ENCODE measurements around the gene SUOX. TPM values are rescaled to one million over a fixed set of nuclear protein-coding genes. Genes with fewer than 3 reads are reported as not detected.
"Not testable (repeated sequence)": the region's sequence is repeated elsewhere in the genome, so short reads cannot be mapped to it uniquely, and the experiment has no call there.

SUOX gene
- total RNA-seq, 2 experiments from 2014 or later, result 8.1 to 11.4 TPM

DNA sequence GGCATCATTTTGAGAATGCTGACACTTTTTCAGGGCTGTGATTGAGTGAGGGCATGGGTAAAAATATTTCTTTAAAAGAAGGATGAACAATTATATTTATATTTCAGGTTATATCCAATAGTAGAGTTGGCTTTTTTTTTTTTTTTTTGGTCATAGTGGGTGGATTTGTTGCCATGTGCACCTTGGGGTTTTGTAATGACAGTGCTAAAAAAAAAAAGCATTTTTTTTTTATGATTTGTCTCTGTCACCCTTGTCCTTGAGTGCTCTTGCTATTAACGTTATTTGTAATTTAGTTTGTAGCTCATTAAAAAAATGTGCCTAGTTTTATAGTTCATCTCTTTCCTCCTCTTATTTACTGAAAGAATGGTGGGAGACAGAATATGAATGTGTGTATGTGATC, 24.6 kb upstream of the SUOX start:
- no peak for DNase-seq
- H3K36me3 Mint-ChIP-seq, result peaks cover 10% of the 10 kb centered on the region
- H3K27ac Mint-ChIP-seq, result peak overlapping the region; percentile 4
- no peak for ATAC-seq (ENCODE audit: low read depth)
- peaks cover 26% of the 10 kb centered on the region for H3K4me1 Mint-ChIP-seq
- no peaks in the 10 kb centered on the region for H3K9me3 Mint-ChIP-seq
- H3K27me3 Mint-ChIP-seq, result no peaks in the 10 kb centered on the region
- POLR2A ChIA-PET, result interaction anchor here (2.9 kb wide), 1 partner anchor 24 kb away, joined by 16 read pairs; the partner anchor contains the start of gene SUOX
- H3K4me3 Mint-ChIP-seq, result no peak overlapping the region

DNA sequence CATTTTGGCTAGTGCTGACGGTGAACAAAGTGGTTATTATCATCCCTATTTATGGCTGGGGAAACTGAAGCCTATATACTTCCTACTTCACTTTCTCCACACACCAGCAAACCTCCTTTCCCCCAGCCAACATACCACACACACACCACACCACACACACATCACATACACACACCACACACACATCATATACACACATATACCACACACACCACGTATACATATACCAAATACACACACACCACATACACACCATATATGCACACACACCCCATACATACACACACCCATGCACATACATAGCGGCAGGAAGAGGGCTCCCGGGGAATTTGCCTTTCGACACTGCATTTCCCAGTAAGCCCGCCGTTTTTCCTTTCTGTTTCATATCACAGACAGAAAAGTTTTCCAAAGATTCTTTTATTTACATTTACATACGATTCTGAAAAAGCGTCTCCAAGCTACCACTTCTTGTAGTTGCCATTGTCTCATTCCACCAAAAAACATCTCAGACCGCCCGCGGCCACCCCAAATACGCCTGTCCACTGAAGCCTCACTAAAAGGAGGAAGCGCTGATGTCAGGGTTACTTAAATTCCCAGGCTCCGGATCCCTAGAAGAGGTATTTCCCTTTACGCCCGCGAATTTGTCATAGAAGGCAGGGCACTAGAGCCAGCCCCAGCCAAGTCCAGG, 24.0 kb upstream of the SUOX start:
- no peak for ATAC-seq (ENCODE audit: low read depth)
- DNase-seq, result no peak
- H3K4me3 Mint-ChIP-seq, result no peak overlapping the region
- no peaks in the 10 kb centered on the region for H3K27me3 Mint-ChIP-seq
- H3K9me3 Mint-ChIP-seq, result no peaks in the 10 kb centered on the region
- peaks cover 5% of the 10 kb centered on the region for H3K36me3 Mint-ChIP-seq
- H3K27ac Mint-ChIP-seq, result no peak overlapping the region
- peaks cover 20% of the 10 kb centered on the region for H3K4me1 Mint-ChIP-seq
- POLR2A ChIA-PET, result interaction anchor here (0.5 to 3.1 kb wide), 26 partner anchors 11 to 243 kb away, joined by 3 to 43 read pairs (median 8); partner anchors contain the start of genes CD63, DGKA, DNAJC14 and ESYT1

DNA sequence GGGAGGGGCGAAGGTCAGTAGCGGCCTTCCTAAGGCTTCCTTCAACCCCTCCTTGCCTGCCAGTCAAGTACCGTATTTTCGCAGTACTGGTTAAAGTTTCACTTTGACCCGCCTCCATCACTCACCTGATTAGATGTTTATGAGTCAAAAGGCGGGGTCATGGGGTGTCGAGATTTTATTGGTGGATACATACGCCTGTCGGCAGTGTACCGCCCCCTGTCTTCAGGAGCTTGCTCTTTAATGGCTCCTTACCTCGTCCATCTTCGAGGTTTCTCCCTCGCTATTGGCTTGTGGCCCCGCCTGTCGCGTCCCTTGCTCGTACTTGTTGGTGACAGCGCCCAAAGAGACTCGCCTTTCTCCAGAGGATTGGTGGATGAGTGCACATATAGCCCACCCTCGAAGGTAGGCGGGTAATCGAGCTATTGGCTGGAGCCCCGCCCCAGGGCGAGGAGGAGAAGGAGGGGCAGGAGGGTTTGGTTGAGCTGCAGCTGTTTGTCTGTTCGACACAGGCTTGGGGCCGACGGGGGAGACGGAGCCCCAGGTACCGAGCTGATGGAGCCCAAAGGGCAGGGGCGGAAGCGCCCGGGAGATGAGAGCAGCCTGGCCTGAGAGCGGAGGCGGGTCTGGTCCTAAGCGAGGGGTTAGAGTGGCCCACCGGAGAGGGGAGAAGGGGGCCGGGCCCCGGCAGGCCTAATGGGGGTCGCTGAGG, 23.3 kb upstream of the SUOX start, which contains the start of gene RAB5B:
Gene RAB5B, plus strand, starts transcription at position 480 of the 709 bp plus-strand sequence. CDS start 12,883 bp downstream, outside the sequence.
- no peaks in the 10 kb centered on the region for H3K27me3 Mint-ChIP-seq
- ATAC-seq (ENCODE audit: low read depth), result peak; percentile 95
- peak; percentile 90 for DNase-seq
- POLR2A ChIA-PET, result interaction anchor here (0.5 to 3.1 kb wide), 39 partner anchors 10 to 1476 kb away, joined by 3 to 43 read pairs (median 4); partner anchors contain the start of genes CD63, DGKA, DNAJC14 and ESYT1
- no peak within 1 kb of the TSS for H3K4me3 Mint-ChIP-seq
- peaks cover 7% of the 10 kb centered on the region for H3K36me3 Mint-ChIP-seq
- H3K4me1 Mint-ChIP-seq, result peaks cover 17% of the 10 kb centered on the region
- no peaks in the 10 kb centered on the region for H3K9me3 Mint-ChIP-seq
- H3K27ac Mint-ChIP-seq, result no peak within 1 kb of the TSS

DNA sequence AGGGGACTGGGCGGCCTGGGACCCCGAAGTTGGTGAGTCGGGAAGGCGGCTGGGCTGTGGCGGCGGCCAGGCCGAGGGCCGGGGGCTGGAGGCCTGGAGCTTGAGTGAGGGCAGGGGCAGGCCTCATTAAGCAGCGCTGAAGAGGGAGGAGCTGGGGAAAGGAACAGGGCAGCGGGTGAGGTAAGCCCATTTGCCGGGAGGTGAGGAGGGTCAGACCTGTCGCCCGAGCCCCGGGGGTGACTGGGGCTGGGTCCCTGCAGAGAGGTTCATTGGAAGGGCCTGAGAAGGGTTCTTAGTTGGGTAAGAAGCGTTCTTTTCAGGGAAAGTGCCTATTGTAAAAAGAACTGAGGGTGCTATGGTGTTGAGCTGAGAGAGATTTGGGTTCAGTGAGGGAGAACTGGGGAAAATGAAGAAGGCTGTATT, 22.8 kb upstream of the SUOX start:
- no peak overlapping the region for H3K27ac Mint-ChIP-seq
- H3K4me3 Mint-ChIP-seq, result no peak overlapping the region
- H3K36me3 Mint-ChIP-seq, result peaks cover 7% of the 10 kb centered on the region
- H3K9me3 Mint-ChIP-seq, result no peaks in the 10 kb centered on the region
- no peaks in the 10 kb centered on the region for H3K27me3 Mint-ChIP-seq
- H3K4me1 Mint-ChIP-seq, result peaks cover 19% of the 10 kb centered on the region
- ATAC-seq (ENCODE audit: low read depth), result peak; percentile 11
- DNase-seq, result no peak
- POLR2A ChIA-PET, result interaction anchor here (0.5 to 3.1 kb wide), 40 partner anchors 9 to 1476 kb away, joined by 3 to 43 read pairs (median 4); partner anchors contain the start of genes CD63, DGKA, DNAJC14 and ESYT1

DNA sequence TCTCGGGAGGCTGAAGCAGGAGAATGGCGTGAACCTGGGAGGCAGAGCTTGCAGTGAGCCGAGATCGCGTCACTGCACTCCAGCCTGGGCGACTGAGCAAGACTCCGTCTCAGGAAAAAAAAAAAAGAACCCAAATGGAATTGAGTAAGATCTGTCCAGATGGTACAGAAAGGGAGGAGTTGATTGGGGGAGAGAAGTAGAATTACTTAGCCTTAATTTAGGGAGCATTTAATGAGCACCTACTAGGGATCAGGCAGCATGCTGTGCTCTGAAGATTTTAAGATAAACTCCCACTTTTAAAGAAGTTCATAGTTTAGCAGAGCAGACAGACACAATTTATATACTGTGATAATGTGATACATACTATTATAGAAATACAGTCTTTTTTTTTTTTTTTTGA, 18.7 kb upstream of the SUOX start:
- Mint-ChIP-seq H3K9me3 (no peaks in the 10 kb centered on the region), H3K27ac (no peak overlapping the region), H3K4me3 (no peak overlapping the region), H3K4me1 (peaks cover 13% of the 10 kb centered on the region), H3K27me3 (no peaks in the 10 kb centered on the region), H3K36me3 (peaks cover 6% of the 10 kb centered on the region)
- no peak for ATAC-seq (ENCODE audit: low read depth)
- DNase-seq, result no peak
- POLR2A ChIA-PET, result no interaction called here

DNA sequence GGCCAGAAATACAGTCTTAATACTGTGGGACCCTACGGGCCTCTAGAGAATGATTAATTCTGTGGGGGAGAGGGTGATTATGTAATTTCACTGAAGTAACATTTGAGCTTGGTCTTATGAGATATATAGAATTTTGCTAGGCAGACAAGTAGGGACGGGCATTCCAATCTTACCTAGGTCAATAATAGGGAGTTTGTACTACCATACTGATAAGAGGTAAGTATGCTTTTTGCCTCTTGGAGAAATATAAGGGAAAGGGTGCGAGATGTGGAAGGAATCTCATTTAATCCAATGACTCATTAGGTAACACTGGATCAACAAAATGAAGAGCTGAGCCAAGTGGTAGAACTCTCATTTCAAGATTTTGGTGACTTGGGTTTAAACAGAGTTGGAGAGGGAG, 18.0 kb upstream of the SUOX start:
- POLR2A ChIA-PET, result no interaction called here
- H3K4me3 Mint-ChIP-seq, result no peak overlapping the region
- no peak overlapping the region for H3K27ac Mint-ChIP-seq
- H3K9me3 Mint-ChIP-seq, result no peaks in the 10 kb centered on the region
- DNase-seq, result no peak
- no peak for ATAC-seq (ENCODE audit: low read depth)
- H3K27me3 Mint-ChIP-seq, result no peaks in the 10 kb centered on the region
- H3K36me3 Mint-ChIP-seq, result peaks cover 8% of the 10 kb centered on the region
- peaks cover 13% of the 10 kb centered on the region for H3K4me1 Mint-ChIP-seq

DNA sequence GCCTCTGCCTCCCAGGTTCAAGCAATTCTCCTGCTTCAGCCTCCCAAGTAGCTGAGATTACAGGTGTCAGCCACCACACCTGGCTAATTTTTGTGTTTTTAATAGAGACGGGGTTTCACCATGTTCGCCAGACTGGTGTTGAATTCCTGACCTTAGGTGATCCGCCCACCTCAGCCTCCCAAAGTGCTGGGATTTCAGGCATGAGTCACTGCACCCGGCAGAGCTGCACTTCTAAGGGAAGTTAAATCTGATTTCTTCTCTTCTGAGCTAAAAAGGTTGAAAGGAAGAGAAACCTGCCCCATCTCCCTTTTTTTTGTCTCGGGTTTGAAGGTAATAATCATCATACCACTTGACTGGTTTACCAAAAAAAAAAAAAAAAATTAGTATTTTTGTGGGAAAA, 15.2 kb upstream of the SUOX start:
- DNase-seq; H3K27me3 Mint-ChIP-seq; H3K4me1 Mint-ChIP-seq; H3K4me3 Mint-ChIP-seq; H3K36me3 Mint-ChIP-seq; H3K27ac Mint-ChIP-seq; H3K9me3 Mint-ChIP-seq; ATAC-seq (ENCODE audit: low read depth): not testable (repeated sequence)
- POLR2A ChIA-PET, result interaction anchor here (1.1 kb wide), 3 partner anchors 14 to 123 kb away, joined by 3 to 5 read pairs (median 4); partner anchors contain the start of gene PA2G4

DNA sequence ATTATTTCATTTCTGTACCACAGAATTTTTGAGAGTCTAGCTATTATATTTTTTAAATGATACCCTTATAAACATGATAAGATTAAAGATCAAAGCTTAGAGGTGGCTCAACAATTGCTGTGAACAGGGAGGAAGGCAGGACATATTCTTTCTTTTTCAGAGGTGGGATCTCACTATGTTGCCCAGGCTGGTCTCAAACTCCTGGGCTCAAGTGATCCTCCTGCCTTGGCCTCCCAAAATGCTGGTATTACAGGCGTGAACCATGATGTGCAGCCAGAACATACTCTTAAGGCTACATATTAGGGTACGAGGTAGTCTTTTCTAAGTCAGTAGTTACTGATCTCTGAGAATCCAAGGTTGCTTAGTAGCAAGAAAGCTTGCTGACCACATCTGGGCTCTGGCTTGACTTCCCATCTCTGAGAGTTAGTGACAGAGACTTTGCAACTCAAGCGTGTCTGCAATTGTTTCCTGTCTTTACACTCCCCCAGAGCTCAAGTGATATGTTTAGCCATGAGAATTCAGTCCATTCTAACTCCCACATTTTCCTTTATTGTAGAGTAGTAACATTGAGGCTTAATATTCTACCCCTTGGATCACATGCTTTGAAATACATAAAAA, 14.6 kb upstream of the SUOX start:
- H3K4me1 Mint-ChIP-seq, result peaks cover 8% of the 10 kb centered on the region
- H3K36me3 Mint-ChIP-seq, result peaks cover 10% of the 10 kb centered on the region
- H3K27ac Mint-ChIP-seq, result no peak overlapping the region
- no peaks in the 10 kb centered on the region for H3K9me3 Mint-ChIP-seq
- no peaks in the 10 kb centered on the region for H3K27me3 Mint-ChIP-seq
- H3K4me3 Mint-ChIP-seq, result no peak overlapping the region
- ATAC-seq (ENCODE audit: low read depth), result peak; percentile 56
- no peak for DNase-seq
- POLR2A ChIA-PET, result interaction anchor here (1.1 to 3.3 kb wide), 4 partner anchors 8 to 122 kb away, joined by 3 to 21 read pairs (median 4); partner anchors contain the start of genes PA2G4 and RAB5B

DNA sequence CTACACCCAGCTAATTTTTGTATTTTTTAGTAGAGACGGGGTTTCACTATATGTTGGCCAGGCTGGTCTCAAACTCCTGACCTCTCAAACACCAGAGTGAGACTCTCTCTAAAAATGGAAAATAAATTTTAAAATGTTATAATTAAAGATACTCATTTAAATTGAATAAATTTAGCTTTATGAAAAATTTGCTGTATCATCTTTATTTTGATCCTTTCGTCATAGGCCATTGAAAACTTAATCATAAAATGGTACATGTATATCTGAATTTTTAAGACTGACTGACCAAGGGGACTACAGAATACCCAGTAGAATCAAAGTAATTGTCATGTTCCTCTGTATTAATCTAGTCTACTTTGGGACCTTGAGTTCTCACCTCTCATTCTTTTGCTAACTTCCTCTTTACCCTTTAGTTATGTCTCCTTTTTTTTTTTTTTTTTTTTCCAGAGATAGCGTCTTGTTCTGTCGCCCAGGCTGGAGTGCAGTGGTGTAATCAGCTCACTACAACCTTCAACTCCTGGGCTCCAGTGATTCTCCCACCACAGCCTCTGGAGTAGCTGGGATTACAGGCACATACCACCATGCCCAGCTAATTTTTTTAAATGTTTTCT, 13.7 kb upstream of the SUOX start:
- peaks cover 14% of the 10 kb centered on the region for H3K36me3 Mint-ChIP-seq
- ATAC-seq (ENCODE audit: low read depth), result no peak
- H3K4me1 Mint-ChIP-seq, result peaks cover 7% of the 10 kb centered on the region
- no peaks in the 10 kb centered on the region for H3K9me3 Mint-ChIP-seq
- no peak overlapping the region for H3K27ac Mint-ChIP-seq
- DNase-seq, result no peak
- H3K27me3 Mint-ChIP-seq, result no peaks in the 10 kb centered on the region
- no peak overlapping the region for H3K4me3 Mint-ChIP-seq
- POLR2A ChIA-PET, result interaction anchor here (0.6 to 3.3 kb wide), 4 partner anchors 8 to 63 kb away, joined by 3 to 21 read pairs (median 3); partner anchors contain the start of gene RAB5B

DNA sequence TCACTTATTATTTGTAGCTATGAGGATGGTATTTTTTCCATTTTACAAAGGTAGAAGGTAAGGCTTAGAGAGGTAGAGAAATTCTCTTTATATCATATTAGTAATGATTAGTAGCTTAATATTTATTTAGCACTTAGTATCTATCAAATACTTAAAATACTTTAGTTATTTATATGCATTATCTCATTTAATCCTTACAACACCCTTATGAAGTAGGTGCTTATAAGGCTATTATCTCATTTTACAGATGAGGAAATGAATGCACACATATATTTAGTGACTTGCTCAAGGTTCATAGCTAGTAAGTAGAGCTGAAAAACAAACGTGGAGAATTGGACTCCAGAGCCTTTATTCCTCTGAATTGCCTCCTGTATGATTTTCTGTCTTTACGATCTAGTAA, 12.2 kb upstream of the SUOX start:
- H3K4me1 Mint-ChIP-seq, result peaks cover 2% of the 10 kb centered on the region
- no peaks in the 10 kb centered on the region for H3K27me3 Mint-ChIP-seq
- no peaks in the 10 kb centered on the region for H3K9me3 Mint-ChIP-seq
- peaks cover 19% of the 10 kb centered on the region for H3K36me3 Mint-ChIP-seq
- no peak for ATAC-seq (ENCODE audit: low read depth)
- H3K27ac Mint-ChIP-seq, result no peak overlapping the region
- no peak overlapping the region for H3K4me3 Mint-ChIP-seq
- no peak for DNase-seq
- POLR2A ChIA-PET, result interaction anchor here (3.3 kb wide), 1 partner anchor 10 kb away, joined by 21 read pairs; the partner anchor contains the start of gene RAB5B

DNA sequence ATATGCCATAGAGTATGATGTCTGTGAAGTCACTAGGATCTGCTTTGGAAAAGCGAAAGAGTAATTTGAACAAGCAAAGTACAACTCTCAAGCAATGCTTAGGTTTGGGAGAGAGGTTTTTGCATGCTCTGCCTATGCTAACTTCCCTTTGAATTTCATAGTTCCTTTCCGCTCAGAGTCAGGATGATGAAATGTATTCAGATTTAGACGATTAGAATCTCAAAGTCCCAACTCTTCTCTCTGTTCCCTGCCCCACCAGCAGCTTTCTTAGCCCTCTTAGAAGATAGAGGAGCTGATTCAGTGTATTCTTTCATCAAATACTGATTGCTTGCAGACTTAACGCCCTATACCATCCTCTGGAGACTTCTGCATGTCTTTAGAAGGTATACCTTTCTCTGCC, 11.7 kb upstream of the SUOX start:
- no peak overlapping the region for H3K27ac Mint-ChIP-seq
- ATAC-seq (ENCODE audit: low read depth), result no peak
- no peak overlapping the region for H3K4me3 Mint-ChIP-seq
- peaks cover 2% of the 10 kb centered on the region for H3K4me1 Mint-ChIP-seq
- H3K9me3 Mint-ChIP-seq, result no peaks in the 10 kb centered on the region
- POLR2A ChIA-PET, result interaction anchor here (3.3 kb wide), 1 partner anchor 11 kb away, joined by 21 read pairs; the partner anchor contains the start of gene RAB5B
- no peaks in the 10 kb centered on the region for H3K27me3 Mint-ChIP-seq
- no peak for DNase-seq
- H3K36me3 Mint-ChIP-seq, result peaks cover 23% of the 10 kb centered on the region

DNA sequence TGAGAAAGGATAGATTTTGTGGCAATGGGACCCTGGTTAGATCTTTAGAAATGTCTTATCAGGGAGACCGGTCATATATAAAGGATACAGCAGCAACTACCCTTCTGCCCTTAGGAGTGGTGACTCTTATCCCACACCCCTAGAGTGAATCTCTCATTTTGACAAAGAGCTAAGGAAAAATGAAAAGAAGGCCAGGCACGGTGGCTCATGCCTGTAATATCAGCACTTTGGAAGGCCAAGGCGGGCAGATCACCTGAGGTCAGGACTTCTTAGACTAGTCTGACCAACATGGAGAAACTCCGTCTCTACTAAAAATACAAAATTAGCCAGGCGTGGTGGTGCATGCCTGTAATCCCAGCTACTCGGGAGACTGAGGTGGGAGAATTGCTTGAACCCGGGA, 11.1 kb upstream of the SUOX start:
- H3K27me3 Mint-ChIP-seq; DNase-seq; H3K4me1 Mint-ChIP-seq; H3K4me3 Mint-ChIP-seq; H3K9me3 Mint-ChIP-seq; ATAC-seq (ENCODE audit: low read depth); H3K27ac Mint-ChIP-seq: not testable (repeated sequence)
- POLR2A ChIA-PET, result interaction anchor here (0.5 to 0.9 kb wide), 2 partner anchors 12 to 15 kb away, joined by 3 to 4 read pairs; no protein-coding TSS in a partner anchor
- peaks cover 28% of the 10 kb centered on the region for H3K36me3 Mint-ChIP-seq

DNA sequence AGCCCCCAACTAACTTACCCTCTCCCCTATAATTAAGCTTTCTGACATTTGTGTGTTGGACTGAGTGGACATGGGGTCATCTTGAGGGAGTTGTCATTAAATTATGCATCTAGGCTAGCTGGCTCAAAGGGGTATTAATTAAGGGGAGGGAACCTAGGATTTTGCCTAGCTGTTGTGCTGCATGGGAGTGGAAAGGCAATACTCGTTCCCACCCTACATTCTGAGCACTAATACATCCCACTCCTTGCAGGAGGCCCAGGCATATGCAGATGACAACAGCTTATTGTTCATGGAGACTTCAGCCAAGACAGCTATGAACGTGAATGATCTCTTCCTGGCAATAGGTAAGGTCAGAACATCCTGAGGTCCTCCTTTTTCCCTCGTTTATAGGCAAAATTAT, 6.0 kb upstream of the SUOX start:
- peaks cover 4% of the 10 kb centered on the region for H3K4me1 Mint-ChIP-seq
- DNase-seq, result no peak
- H3K27ac Mint-ChIP-seq, result no peak overlapping the region
- POLR2A ChIA-PET, result no interaction called here
- no peaks in the 10 kb centered on the region for H3K9me3 Mint-ChIP-seq
- H3K36me3 Mint-ChIP-seq, result peaks cover 41% of the 10 kb centered on the region
- H3K27me3 Mint-ChIP-seq, result no peaks in the 10 kb centered on the region
- no peak for ATAC-seq (ENCODE audit: low read depth)
- H3K4me3 Mint-ChIP-seq, result no peak overlapping the region
